Nephron progenitor cell (in vitro differentiated cells): ENCODE results near the gene SHROOM2.

Experiments used
- DNase-seq: peaks from one replicate; pipeline ENCODE4 v3.0.0; 2021
- H3K27ac Mint-ChIP-seq: 2 replicates; pipeline ENCODE4 v1.8.0; 2021; ENCODE audit warnings: mild to moderate bottlenecking, moderate library complexity, mixed read lengths
- H3K27me3 Mint-ChIP-seq: 2 replicates; pipeline ENCODE4 v1.8.0; 2021; ENCODE audit warnings: mild to moderate bottlenecking, low read depth, mixed read lengths; ENCODE audit not compliant: poor library complexity
- H3K36me3 Mint-ChIP-seq: 2 replicates; pipeline ENCODE4 v1.8.0; 2021; ENCODE audit warnings: low read depth, mixed read lengths
- H3K4me1 Mint-ChIP-seq: 2 replicates; pipeline ENCODE4 v1.8.0; 2021; ENCODE audit warnings: mixed read lengths
- H3K4me3 Mint-ChIP-seq: 2 replicates; pipeline ENCODE4 v1.8.0; 2021; ENCODE audit warnings: mild to moderate bottlenecking, moderate library complexity, mixed read lengths
- H3K9me3 Mint-ChIP-seq: 2 replicates; pipeline ENCODE4 v1.8.0; 2021; ENCODE audit warnings: mild to moderate bottlenecking, moderate library complexity, mixed read lengths
- CTCF ChIP-seq: fragments of 200-600 bp; sonication (generic); IDR thresholded peaks from 2 replicates; pipeline ENCODE4 v1.5.0; 2021; ENCODE audit warnings: antibody characterized with exemption

The SHROOM2 gene

DNA sequence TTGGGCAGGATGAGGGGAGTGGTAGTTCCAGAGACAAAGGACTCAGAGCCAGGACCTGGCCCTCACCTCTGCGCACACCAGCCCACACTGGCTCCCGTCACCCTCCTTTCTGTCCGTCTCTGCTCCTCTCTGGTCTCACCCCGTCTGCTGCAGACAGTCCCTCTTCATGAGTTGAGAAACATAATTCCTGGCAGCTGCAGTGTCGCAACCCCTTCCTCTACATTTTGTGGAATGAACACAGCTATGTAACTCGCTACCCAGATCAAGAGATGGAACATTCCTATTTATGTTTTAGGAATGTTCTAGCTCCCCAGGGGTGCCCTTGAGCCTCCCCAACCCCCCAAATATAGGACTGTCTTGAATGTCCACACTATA lies 59.3 kb downstream of the SHROOM2 start:
- Mint-ChIP-seq H3K27me3 (no peaks in the 10 kb centered on the region), H3K27ac (peak overlapping the region; percentile 77), H3K9me3 (peaks cover 33% of the 10 kb centered on the region), H3K4me1 (peaks cover 63% of the 10 kb centered on the region), H3K36me3 (no peaks in the 10 kb centered on the region), H3K4me3 (peak overlapping the region; percentile 9)
- DNase-seq: no peak
- no peak for TF ChIP-seq CTCF

GRCh38 chrX:9846631-9847030 lies 60.4 kb downstream of the SHROOM2 start:
- H3K36me3 Mint-ChIP-seq: no peaks in the 10 kb centered on the region
- H3K27me3 Mint-ChIP-seq: no peaks in the 10 kb centered on the region
- no peak for TF ChIP-seq CTCF
- H3K9me3 Mint-ChIP-seq: peaks cover 37% of the 10 kb centered on the region
- no peak for DNase-seq
- peak overlapping the region; percentile 57 for H3K27ac Mint-ChIP-seq
- peak overlapping the region; percentile 35 for H3K4me3 Mint-ChIP-seq
- H3K4me1 Mint-ChIP-seq: peaks cover 59% of the 10 kb centered on the region

DNA sequence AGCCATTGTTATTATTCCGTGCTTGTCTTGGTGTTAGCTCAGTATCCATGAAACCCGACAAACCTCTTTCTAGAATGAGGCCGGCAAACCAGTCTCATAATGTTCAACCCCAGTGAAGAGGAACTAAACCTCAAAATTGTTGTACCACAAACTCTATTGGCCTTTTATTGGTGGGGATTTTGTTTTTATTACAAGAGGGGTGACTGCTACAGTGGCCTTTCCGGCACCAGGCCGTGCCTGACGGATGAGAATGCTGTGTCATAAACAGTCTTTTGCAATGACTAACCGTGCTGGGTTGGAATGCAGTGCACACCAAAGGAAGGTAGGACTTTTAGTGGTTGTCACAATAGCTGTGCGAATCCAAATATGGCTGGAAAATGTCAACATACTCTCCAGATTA lies 60.8 kb downstream of the SHROOM2 start:
- Mint-ChIP-seq H3K36me3 (no peaks in the 10 kb centered on the region), H3K27me3 (no peaks in the 10 kb centered on the region)
- no peak for DNase-seq

GRCh38 chrX:9848718-9849479 lies 62.7 kb downstream of the SHROOM2 start:
- H3K27ac Mint-ChIP-seq: peak overlapping the region; percentile 32
- H3K4me3 Mint-ChIP-seq: no peak overlapping the region
- H3K4me1 Mint-ChIP-seq: peaks cover 52% of the 10 kb centered on the region
- DNase-seq: no peak
- no peak for TF ChIP-seq CTCF
- H3K9me3 Mint-ChIP-seq: peaks cover 50% of the 10 kb centered on the region
- no peaks in the 10 kb centered on the region for H3K27me3 Mint-ChIP-seq
- H3K36me3 Mint-ChIP-seq: no peaks in the 10 kb centered on the region

More for the DNA sequence above, 60.8 kb downstream of the SHROOM2 start:
- H3K4me3 Mint-ChIP-seq: no peak overlapping the region
- peaks cover 62% of the 10 kb centered on the region for H3K4me1 Mint-ChIP-seq
- peak overlapping the region; percentile 24 for H3K27ac Mint-ChIP-seq
- no peak for TF ChIP-seq CTCF
- H3K9me3 Mint-ChIP-seq: peaks cover 41% of the 10 kb centered on the region

DNA sequence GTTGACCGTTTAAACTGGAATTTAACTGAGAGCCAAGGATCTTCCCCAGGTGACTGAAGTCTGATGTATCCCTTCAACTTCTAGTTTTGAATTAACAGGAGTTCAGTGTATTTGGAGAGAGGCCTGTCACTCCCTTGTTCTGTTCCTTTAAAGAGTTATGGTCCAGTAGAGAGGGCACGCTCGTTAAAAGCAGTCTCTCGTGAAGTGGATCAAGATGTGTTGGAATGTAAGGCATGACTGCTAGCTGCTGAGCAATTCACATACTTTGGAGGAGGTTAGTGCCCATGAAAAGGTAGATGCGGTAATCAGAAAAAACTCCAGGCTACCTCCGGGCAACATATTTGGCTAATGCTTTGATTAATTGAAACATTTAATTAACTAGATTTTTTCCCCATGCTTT lies 65.7 kb downstream of the SHROOM2 start:
- Mint-ChIP-seq H3K27ac (peak overlapping the region; percentile 24), H3K4me1 (peaks cover 62% of the 10 kb centered on the region), H3K4me3 (no peak overlapping the region), H3K27me3 (no peaks in the 10 kb centered on the region), H3K36me3 (peaks cover 2% of the 10 kb centered on the region), H3K9me3 (peaks cover 57% of the 10 kb centered on the region)
- no peak for TF ChIP-seq CTCF
- DNase-seq: no peak

DNA sequence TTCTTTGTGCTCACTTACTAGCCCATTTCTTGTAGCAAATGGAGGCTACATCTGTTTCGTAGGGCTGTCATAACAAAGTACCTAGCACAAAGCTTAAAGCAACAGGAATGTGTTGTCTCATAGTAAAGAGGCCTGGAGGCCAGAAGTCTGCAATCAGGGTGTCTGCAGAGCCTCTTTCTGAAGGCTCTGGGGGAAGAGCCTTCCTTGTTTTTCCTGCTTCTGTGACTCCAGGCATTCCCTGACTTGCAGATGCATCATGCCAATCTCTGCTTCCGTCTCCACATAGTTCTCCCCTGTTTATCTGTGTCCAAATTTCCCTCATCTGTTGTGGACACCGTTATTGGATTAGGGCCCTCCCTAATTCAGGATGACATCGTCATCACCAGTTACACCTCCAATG lies 67.1 kb downstream of the SHROOM2 start:
- peaks cover 63% of the 10 kb centered on the region for H3K9me3 Mint-ChIP-seq
- no peak overlapping the region for H3K27ac Mint-ChIP-seq

More for the DNA sequence above, 67.1 kb downstream of the SHROOM2 start:
- Mint-ChIP-seq H3K36me3 (peaks cover 5% of the 10 kb centered on the region), H3K4me1 (peaks cover 68% of the 10 kb centered on the region), H3K4me3 (no peak overlapping the region), H3K27me3 (no peaks in the 10 kb centered on the region)
- no peak for DNase-seq
- TF ChIP-seq CTCF: no peak
